Measurements from ENCODE around the gene SLC29A2.
"Not testable (repeated sequence)": the region's sequence is repeated elsewhere in the genome, so short reads cannot be mapped to it uniquely, and the experiment has no call there.

SLC29A2 gene

GRCh38 chr11:66384316-66384715 is 12.8 kb upstream of the SLC29A2 start:
- DNase-seq, result not testable (repeated sequence)

DNA sequence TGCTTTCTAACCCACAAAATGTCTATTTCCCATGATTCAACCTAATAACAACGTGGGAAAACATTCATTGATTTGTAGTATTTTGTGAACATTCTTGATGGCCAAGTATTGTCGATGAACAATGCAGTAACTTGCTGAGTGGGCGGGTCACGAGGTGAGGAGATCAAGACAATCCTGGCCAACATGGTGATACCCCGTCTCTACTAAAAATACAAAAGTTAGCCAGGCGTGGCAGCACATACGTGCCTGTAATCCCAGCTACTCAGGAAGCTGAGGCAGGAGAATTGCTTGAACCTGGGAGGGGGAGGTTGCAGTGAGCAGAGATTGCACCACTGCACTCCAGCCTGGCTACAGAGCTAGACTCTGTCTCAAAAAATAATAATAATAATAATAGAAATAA is 8.7 kb upstream of the SLC29A2 start:
- DNase-seq, result not testable (repeated sequence)

- DNase-seq, result not testable (repeated sequence)
Observed at GRCh38 chr11:66373690-66374287, 2.2 kb upstream of the SLC29A2 start.

GRCh38 chr11:66373265-66373664 is 1.7 kb upstream of the SLC29A2 start:
- DNase-seq, result no peak

- no peak for DNase-seq
Observed at GRCh38 chr11:66369073-66369894, 2.3 kb downstream of the SLC29A2 start.

DNA sequence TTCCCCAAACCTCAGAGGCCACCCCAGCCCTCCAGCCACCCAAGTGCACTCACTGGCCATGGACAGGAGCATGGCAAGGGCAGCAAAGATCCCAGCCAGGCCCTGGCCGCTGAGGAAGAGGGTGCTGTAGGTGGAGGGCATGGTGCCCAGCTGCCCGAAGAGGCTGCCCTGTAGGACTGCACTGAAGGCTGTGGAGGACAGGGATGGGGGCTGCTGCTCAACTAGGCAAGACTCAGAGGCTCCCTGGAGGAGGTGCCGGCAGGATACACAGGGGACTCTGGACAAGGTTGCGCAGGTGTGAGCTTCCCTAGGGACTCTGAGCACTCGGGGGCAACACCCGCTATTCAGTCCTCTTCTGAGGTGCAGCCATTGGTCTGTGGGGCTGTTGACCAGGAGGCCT is 3.1 kb downstream of the SLC29A2 start:
- no peak for DNase-seq

DNA sequence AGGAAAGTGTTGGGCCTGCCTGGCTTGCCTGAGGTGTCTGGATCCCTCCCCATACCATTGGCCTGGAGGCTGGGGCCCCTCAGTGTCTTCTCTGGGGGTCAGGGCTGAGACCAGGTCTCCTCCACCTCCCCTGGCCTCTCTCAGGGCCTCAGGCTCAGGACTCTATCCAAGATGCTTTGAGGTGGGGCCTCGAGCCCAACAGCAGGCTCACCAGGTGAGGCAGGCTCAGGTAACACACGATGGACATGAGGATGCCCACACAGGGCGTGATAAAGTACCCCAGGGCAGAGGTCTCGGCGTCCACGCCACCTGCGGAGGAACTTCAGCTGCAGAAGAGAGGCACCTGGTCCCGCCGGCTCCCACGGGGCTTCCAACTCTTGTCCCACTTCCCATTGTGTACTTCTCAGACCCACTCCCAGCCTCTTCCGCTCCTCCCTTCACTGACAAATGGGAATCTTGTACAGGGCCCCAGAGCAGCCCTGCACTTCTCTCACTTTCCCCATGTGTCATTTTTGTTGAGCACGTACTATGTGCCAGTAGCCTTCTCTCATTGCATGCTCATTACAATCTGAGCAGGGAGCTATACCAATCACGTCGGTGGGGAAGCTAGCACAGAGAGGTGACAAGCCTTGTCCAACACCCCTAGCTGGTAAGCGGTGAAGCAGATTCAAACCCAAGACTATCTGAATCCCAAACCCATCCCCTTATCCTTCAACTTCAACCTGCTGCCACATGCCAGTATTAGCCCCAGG is 3.8 kb downstream of the SLC29A2 start:
- no peak for DNase-seq

DNA sequence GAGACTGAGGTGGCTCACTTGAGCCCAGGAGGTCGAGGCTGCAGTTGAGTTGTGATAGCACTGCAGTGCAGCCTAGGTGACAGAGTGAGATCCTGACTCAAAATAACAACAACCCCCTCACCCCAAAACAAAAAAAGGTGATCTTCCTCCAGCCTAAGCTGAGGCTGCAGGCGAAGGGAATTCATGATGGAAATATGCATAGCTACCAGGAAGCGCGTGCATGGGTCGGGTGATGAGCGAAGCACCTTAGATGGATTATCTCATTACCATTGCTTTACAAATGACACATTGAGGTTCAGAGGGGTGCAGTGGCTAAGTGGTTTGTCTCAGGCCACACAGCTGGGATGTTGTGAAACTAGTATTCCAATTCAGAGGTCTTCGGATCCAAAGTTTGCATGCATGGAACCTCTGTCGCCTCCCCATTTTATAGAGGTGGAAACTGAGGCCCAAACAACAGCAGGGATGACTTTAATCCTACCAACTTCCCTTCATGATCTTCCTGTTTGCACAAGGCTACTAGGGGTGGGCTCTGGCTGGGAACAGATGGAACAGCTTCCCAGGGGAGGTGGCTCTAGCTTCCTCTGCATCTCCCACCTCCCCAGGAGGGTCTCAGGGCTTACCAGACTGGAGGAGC is 4.6 kb downstream of the SLC29A2 start:
- DNase-seq, result no peak

DNA sequence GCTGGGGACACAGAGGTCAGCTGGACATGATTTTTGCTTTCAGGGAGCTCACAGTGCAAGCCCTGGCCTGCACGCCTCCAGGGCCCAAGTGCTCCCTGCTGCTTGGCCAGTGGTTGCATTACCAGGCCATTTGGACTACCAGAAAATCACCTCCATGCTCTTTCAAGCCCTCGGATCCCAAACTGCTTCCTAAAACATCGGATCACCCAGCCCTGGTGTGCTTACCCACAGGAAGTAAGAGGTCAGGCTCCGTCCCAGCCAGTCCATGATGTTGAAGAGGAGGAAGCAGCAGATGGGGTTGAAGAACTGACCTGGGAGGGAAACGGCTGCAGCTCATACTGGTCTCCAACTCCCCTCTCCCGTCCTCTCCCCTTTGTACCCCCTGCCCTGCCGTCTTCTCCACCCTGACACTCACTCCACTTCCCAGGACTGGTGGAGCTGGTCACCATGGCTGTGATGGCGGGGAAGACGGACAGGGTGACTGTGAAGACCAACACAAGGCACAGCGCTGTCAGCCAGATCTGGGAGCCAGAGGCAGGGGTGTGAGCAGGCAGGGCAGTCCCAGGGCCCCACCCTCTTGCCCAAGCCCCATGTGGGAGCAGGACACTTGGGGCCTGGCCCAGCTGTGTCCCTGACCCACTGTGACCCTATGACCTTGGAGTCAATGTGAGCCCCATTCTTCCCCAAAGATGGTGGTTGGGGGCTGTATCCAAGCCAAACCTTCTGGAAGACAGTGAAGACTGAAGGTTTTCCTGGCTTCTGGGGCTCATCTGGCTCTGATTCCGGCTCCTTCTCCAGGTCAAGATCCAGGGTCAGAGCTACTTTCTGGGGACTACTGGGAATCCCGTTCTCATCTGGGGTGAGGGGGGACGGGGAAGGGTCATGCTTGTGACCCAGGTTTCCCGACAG is 5.6 kb downstream of the SLC29A2 start:
- no peak for DNase-seq

DNA sequence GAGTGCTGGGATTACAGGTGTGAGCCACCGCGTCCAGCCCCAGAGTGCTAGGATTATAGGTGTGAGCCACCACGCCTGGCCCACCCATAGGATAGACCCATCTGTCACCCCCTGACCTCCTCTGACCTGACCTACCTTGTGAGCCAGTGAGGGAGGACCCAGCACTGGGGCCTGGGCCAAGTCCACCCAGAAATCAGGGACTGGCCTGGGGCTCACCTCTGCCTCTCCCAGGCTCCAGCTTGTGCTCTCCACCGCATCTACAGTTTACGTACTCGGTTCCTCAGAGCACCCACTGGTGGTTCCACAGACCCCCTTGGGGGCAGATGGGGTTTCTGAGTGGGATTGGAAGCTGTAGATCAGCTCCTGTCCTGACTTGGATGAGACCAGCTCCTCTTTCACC is 6.4 kb downstream of the SLC29A2 start:
- DNase-seq, result no peak

- no peak for DNase-seq
Observed at GRCh38 chr11:66363805-66364535, 7.6 kb downstream of the SLC29A2 start.

DNA sequence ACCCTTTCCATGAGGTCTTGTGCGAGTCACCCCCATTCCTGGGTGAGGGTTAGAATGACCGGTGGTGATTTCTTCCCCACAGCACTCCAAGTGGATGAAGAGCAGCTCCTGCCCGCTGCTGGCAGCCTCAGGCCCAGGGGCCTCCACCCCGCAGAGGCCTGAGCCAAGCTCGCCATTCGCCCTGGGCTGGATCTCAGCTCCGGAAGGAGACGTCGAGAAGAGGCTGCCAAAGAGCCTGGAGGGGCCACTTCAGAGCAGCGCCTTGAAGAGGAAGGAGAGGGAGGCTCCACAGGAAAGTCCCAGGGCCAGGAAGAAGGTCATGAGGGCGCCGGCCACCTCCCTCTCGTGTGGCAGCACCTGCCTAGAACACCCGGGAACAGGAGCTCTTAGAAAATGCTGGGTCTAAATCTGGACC is 8.4 kb downstream of the SLC29A2 start:
- no peak for DNase-seq

DNA sequence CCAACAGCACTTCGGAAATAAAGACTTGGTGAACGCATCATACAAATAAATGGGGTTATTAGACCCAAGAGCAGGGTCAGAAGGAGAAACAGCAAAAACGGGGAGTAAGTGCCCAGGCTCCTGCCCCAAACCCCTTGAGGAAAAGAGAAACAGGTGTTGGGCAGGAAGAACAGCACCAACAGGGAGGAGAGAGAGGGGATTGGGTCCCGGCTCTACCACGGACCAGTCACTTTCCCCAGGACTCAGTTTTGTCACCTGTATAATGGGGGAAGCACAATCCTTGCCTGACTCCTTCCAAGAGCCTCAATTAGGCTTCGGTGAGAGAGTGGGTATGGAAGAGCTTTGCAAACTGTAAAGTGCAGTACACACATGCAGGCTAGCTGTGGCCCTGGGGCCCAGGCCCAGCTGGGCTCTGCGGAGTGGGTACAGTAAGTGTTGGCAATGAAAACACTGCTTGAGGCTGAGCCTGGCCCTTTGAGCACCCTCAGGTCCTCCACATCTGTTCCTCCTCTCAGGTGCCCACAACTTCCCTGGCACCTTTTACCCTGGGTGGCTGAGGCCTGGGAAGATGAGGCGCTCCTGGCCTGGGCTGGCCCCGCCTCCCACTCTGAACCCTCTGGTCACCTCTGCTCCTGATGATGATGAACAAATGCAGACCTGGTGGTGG is 8.9 kb downstream of the SLC29A2 start:
- DNase-seq, result no peak

GRCh38 chr11:66361502-66361941 is 10.0 kb downstream of the SLC29A2 start:
- no peak for DNase-seq

DNA sequence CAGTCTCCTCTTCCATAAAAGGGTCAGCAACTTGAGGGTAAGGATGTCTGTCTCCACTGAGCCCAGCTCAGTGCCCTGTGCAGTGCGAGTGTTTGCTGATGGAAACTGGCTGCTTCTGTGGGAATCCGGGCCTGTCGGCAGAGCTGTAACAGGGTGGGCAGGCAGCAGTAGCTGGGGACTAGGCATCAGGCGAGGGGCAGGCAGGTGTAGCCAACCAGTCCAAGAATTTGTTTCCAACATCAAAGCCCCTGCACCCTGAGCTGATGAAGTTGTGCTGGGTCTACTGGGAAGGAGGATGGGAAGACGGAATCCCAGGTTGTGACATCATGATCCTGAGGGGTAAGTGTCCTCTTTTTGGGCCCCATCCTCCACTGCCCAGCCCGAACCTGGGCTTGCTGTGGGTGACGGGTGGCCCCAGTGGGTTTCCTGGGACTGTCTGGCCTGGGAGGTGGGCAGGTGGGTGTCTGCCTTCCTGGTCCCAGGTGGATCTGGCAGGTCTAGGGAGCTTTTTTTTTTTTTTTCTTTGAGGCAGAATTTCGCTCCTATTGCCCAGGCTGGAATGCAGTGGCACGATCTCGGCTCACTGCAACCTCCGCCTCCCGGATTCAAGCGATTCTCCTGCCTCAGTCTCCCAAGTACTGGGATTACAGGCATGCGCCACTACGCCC is 11.0 kb downstream of the SLC29A2 start:
- no peak for DNase-seq

GRCh38 chr11:66359662-66360087 is 11.9 kb downstream of the SLC29A2 start:
- no peak for DNase-seq

- DNase-seq, result not testable (repeated sequence)
Observed at GRCh38 chr11:66350560-66351235, 20.9 kb downstream of the SLC29A2 start.

GRCh38 chr11:66349084-66349386 is 22.5 kb downstream of the SLC29A2 start:
- DNase-seq, result no peak

DNA sequence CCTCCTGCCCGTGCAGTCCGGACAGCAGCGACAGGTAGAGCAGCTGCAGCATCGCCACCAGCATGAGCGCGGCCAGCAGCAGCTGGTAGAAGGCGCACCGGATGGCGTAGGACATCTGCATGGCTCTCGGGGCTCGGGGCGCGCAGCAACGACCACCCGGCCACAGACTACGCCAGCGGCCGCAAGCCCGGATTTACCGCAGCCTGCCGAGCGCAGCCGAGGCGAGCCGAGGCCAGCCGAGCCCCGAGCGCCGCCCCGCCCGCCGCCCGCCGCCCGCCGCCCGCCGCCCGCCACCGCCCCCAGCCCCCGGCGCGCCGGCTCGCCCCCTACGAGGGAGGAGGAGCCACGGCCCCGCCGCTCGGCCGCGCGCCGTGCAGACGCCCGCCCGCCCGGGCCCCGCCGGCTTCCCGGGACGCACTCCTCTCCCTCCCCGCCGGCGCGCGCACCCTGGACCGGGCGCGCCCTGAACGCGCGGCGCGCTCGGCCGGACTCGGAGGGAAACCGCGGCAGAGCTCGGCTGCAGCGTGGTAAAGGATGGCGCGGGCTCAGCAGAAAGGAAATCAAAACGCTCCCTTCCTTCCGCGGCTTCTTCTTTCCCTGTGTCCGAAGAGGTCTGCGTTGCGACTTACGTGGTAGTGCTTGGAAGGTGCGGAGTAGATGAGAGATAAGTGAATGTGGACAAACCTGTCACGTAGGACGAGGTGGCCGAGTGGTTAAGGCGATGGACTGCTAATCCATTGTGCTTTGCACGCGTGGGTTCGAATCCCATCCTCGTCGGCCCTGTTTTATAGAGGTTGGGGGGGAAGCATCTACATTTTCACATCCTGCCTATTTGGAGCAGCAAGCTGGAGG is 23.9 kb downstream of the SLC29A2 start, which contains the start of gene B4GAT1:
B4GAT1 (minus strand) TSS at position 205 of the 852 bp plus-strand sequence; CDS start at position 121, 84 bp downstream.
- peak; percentile 75 for DNase-seq

Measured in NCI-H2029 treated with DMSO at 0.1 percent for 48 hours (cell line).